Gastrocnemius medialis (tissue), 4 donors: ENCODE data around the gene C6orf89.

ENCODE experiments used
- POLR2A ChIP-seq, 2 donors: fragments of 450-650 bp; IDR thresholded peaks; one replicate each; pipeline ENCODE4 v1.6.1; 2017; ENCODE audit warnings: antibody characterized with exemption in 2 of 2, mild to moderate bottlenecking in 2 of 2, moderate library complexity in 2 of 2
- TF ChIP-seq, protein P1 (sequence below), 5 experiments: fragments of 450-650 bp in 3 of 5; fragments of 200-600 bp in 2 of 5; sonication (generic) in 2 of 5; IDR thresholded peaks in 4 of 5; conservative IDR thresholded peaks in 1 of 5; 1 replicate in 4 of 5; 2 replicates in 1 of 5; pipeline ENCODE4 v1.5.1; 2016 to 2019; ENCODE audit warnings: antibody characterized with exemption in 5 of 5, mild to moderate bottlenecking in 3 of 5, moderate library complexity in 3 of 5

DNA sequence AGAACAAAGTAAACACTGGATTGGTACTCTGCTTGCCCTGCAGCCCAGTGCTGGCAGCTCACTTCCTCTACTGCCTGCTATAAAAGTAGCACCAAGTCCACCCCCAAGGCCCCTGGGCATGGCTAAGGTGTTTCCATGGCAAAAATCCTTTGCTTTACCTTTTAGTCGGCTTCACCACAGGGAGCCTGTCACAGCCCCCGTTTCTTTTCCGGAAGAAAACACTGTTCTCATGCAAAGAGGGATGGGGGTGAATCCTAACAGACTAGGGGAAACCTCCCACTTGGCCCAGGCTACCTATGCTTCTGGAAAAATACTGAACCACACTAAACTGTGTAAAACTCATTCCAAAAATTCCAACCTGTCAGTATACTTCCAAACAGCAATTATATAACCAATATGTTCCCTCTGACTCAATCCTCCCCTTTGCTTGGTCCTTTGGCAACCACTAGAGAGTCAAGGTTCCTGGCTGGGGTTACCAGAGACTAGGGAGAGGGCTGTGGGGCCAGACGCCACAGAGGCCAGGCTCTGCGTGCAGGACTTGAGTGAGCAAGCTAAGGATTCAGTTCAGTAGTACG lies 27.3 kb upstream of the C6orf89 start:
- TF ChIP-seq, protein P1, sequence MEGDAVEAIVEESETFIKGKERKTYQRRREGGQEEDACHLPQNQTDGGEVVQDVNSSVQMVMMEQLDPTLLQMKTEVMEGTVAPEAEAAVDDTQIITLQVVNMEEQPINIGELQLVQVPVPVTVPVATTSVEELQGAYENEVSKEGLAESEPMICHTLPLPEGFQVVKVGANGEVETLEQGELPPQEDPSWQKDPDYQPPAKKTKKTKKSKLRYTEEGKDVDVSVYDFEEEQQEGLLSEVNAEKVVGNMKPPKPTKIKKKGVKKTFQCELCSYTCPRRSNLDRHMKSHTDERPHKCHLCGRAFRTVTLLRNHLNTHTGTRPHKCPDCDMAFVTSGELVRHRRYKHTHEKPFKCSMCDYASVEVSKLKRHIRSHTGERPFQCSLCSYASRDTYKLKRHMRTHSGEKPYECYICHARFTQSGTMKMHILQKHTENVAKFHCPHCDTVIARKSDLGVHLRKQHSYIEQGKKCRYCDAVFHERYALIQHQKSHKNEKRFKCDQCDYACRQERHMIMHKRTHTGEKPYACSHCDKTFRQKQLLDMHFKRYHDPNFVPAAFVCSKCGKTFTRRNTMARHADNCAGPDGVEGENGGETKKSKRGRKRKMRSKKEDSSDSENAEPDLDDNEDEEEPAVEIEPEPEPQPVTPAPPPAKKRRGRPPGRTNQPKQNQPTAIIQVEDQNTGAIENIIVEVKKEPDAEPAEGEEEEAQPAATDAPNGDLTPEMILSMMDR (IDR thresholded peaks at IDR 0.05 in 4 of 5, conservative IDR thresholded peaks at IDR 0.05 in 1 of 5): no peak
- no peak for TF ChIP-seq POLR2A (IDR thresholded peaks at IDR 0.05)
